ENCODE results near the gene LIPC.

DNA sequence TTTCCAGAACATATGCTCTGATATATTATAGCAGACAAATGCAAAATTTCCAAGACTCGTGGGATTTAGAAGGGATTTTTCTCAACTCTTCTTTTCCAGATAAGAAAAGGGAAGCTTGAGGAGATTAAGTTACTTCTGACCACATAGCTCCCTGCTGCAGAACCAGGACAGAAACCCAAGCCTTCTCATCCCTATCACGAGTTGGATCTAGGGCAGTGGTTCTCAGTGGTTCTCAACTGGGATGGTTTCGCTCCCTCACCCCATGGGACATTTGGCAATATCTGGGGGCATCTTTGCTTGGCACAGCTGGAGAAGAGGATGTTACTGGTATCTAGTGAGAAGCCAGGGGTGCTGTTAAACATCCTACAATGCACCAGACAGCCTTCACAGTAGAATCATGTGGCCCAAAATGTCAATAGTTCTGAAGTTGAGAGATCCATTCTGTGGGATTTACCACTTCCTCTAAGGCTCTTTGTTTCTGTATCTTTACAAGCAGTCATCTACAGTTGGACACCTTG, 64.2 kb downstream of the LIPC start:
- TF ChIP-seq, protein P1, sequence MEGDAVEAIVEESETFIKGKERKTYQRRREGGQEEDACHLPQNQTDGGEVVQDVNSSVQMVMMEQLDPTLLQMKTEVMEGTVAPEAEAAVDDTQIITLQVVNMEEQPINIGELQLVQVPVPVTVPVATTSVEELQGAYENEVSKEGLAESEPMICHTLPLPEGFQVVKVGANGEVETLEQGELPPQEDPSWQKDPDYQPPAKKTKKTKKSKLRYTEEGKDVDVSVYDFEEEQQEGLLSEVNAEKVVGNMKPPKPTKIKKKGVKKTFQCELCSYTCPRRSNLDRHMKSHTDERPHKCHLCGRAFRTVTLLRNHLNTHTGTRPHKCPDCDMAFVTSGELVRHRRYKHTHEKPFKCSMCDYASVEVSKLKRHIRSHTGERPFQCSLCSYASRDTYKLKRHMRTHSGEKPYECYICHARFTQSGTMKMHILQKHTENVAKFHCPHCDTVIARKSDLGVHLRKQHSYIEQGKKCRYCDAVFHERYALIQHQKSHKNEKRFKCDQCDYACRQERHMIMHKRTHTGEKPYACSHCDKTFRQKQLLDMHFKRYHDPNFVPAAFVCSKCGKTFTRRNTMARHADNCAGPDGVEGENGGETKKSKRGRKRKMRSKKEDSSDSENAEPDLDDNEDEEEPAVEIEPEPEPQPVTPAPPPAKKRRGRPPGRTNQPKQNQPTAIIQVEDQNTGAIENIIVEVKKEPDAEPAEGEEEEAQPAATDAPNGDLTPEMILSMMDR (IDR thresholded peaks at IDR 0.05) = no peak
- no peak for TF ChIP-seq POLR2A (IDR thresholded peaks at IDR 0.05)
